Right lung (tissue), 5 donors: ENCODE data around the gene SMIM44. TPM values are rescaled to one million over a fixed set of nuclear protein-coding genes. Genes with fewer than 3 reads are reported as not detected.

Experiments used
- DNase-seq, 2 donors: peaks; one replicate each; pipeline ENCODE4 v3.0.0-alpha.2; 2013
- polyA plus RNA-seq, 5 donors: library from polyadenylated mRNA; unstranded; fragments of 120-200 nt; gene quantifications; one replicate each; pipeline versions ENCODE4 v1.2.1 to v1.2.3, GENCODE V29; 2013; ENCODE audit warnings: inconsistent platforms in 1 of 5, low replicate concordance in 1 of 5; ENCODE audit not compliant: insufficient read length in 5 of 5, insufficient read depth in 1 of 5

The SMIM44 gene
- polyA plus RNA-seq, 5 donors: not detected

- no peak for DNase-seq
These were observed 18.5 kb upstream of the SMIM44 start for GRCh38 chr19:3501780-3502179.

GRCh38 chr19:3500429-3501101 lies 17.3 kb upstream of the SMIM44 start, which contains the start of gene DOHH:
Gene DOHH, minus strand, starts transcription at chr19:3500674. Its CDS starts 3,860 bp downstream, at chr19:3496814.
- peak; percentile 96 to 97 for DNase-seq

- no peak for DNase-seq
These were observed 16.6 kb upstream of the SMIM44 start for GRCh38 chr19:3499738-3500428.

- DNase-seq: no peak
These were observed 14.7 kb upstream of the SMIM44 start for GRCh38 chr19:3497757-3498520.

GRCh38 chr19:3496392-3497273 lies 13.4 kb upstream of the SMIM44 start:
- no peak for DNase-seq

- no peak for DNase-seq
These were observed 11.3 kb upstream of the SMIM44 start for GRCh38 chr19:3494559-3494958.

- no peak for DNase-seq
These were observed 10.8 kb upstream of the SMIM44 start for GRCh38 chr19:3494051-3494450.

GRCh38 chr19:3493651-3494050 lies 10.4 kb upstream of the SMIM44 start:
- DNase-seq: no peak

- no peak for DNase-seq
These were observed 9.7 kb upstream of the SMIM44 start for GRCh38 chr19:3492919-3493318.

- no peak for DNase-seq
These were observed 9.0 kb upstream of the SMIM44 start for GRCh38 chr19:3492131-3492839.

GRCh38 chr19:3491396-3492119 lies 8.3 kb upstream of the SMIM44 start:
- no peak for DNase-seq

- no peak for DNase-seq
These were observed 575 bp downstream of the SMIM44 start for GRCh38 chr19:3482507-3483225.

- no peak for DNase-seq
These were observed 1.8 kb downstream of the SMIM44 start for GRCh38 chr19:3481241-3482090.

- no peak for DNase-seq
These were observed 2.7 kb downstream of the SMIM44 start, which contains the start of gene SMIM24 for GRCh38 chr19:3480383-3481091. Gene SMIM24, minus strand, starts transcription at chr19:3480525. Its CDS starts 62 bp downstream, at chr19:3480463.

- no peak for DNase-seq
These were observed 3.4 kb downstream of the SMIM44 start for GRCh38 chr19:3479834-3480215.

- DNase-seq: no peak
These were observed 3.9 kb downstream of the SMIM44 start for GRCh38 chr19:3479177-3479833.
